Astrocyte (in vitro differentiated cells and primary cell): Measurements from ENCODE around the gene MGMT. TPM values are rescaled to one million over a fixed set of nuclear protein-coding genes. Genes with fewer than 3 reads are reported as not detected.

Experiments used
- DNase-seq: peaks from one replicate; pipeline ENCODE4 v3.0.0-alpha.2; 2010; ENCODE audit warnings: low read depth
- FAIRE-seq: peaks from 2 replicates; lab custom pipeline; 2011; peaks lifted over from hg19 to GRCh38; lab: Jason Lieb, UNC
- H2AFZ ChIP-seq: 2 replicates; pipeline ENCODE4 v1.6.0; 2012; ENCODE audit warnings: low read depth, low read length, inconsistent platforms
- H3K27ac ChIP-seq: 2 replicates; pipeline ENCODE4 v1.5.1; 2011; ENCODE audit warnings: low read depth, low read length, inconsistent platforms
- H3K27me3 ChIP-seq: 2 replicates; pipeline ENCODE4 v1.6.0; 2011; ENCODE audit warnings: low read length, inconsistent platforms; ENCODE audit not compliant: insufficient read depth
- H3K36me3 ChIP-seq: 2 replicates; pipeline ENCODE4 v1.5.1; 2011; ENCODE audit warnings: low read length, inconsistent platforms; ENCODE audit not compliant: insufficient read depth
- H3K4me1 ChIP-seq: 2 replicates; pipeline ENCODE4 v1.5.1; 2011; ENCODE audit warnings: low read length, inconsistent platforms; ENCODE audit not compliant: insufficient read depth
- H3K4me2 ChIP-seq: 2 replicates; pipeline ENCODE4 v1.6.0; 2012; ENCODE audit warnings: low read length, inconsistent platforms
- H3K4me3 ChIP-seq: 2 replicates; pipeline ENCODE4 v1.5.1; 2011; ENCODE audit warnings: low read depth, mild to moderate bottlenecking, low read length, inconsistent platforms; ENCODE audit not compliant: insufficient read depth
- H3K79me2 ChIP-seq: 2 replicates; pipeline ENCODE4 v1.6.0; 2012; ENCODE audit warnings: mild to moderate bottlenecking, low read length, inconsistent platforms; ENCODE audit not compliant: insufficient read depth
- H3K9ac ChIP-seq: 2 replicates; pipeline ENCODE4 v1.6.0; 2012; ENCODE audit warnings: mild to moderate bottlenecking, low read length, inconsistent platforms
- H3K9me3 ChIP-seq: 2 replicates; pipeline ENCODE4 v1.5.1; 2012; ENCODE audit warnings: low read depth, mild to moderate bottlenecking, low read length, inconsistent platforms; ENCODE audit not compliant: insufficient read depth
- H4K20me1 ChIP-seq: 2 replicates; pipeline ENCODE4 v1.6.0; 2012; ENCODE audit warnings: low read length, inconsistent platforms; ENCODE audit not compliant: insufficient read depth
- H3K27ac Mint-ChIP-seq: one replicate; pipeline ENCODE4 v1.8.0; 2021; ENCODE audit warnings: mild to moderate bottlenecking, mixed read lengths; ENCODE audit not compliant: unreplicated experiment
- H3K27me3 Mint-ChIP-seq: one replicate; pipeline ENCODE4 v1.8.0; 2021; ENCODE audit warnings: low read depth, mixed read lengths; ENCODE audit not compliant: unreplicated experiment
- H3K36me3 Mint-ChIP-seq: one replicate; pipeline ENCODE4 v1.8.0; 2021; ENCODE audit warnings: low read depth, mixed read lengths; ENCODE audit not compliant: unreplicated experiment
- H3K4me1 Mint-ChIP-seq: one replicate; pipeline ENCODE4 v1.8.0; 2021; ENCODE audit warnings: low read depth, mixed read lengths; ENCODE audit not compliant: unreplicated experiment
- H3K4me3 Mint-ChIP-seq: one replicate; pipeline ENCODE4 v1.8.0; 2021; ENCODE audit warnings: mild to moderate bottlenecking, moderate library complexity, mixed read lengths; ENCODE audit not compliant: unreplicated experiment
- H3K9me3 Mint-ChIP-seq: one replicate; pipeline ENCODE4 v1.8.0; 2021; ENCODE audit warnings: mild to moderate bottlenecking, mixed read lengths; ENCODE audit not compliant: unreplicated experiment
- CTCF ChIP-seq: IDR thresholded peaks from 2 replicates; pipeline ENCODE4 v1.5.1; 2011; ENCODE audit warnings: low read depth, mild to moderate bottlenecking, inconsistent platforms, low read length, moderate library complexity; ENCODE audit not compliant: insufficient read depth
- EZH2 ChIP-seq: IDR thresholded peaks from 2 replicates; pipeline ENCODE4 v1.6.1; 2012; ENCODE audit warnings: mild to moderate bottlenecking, low read length, inconsistent platforms; ENCODE audit not compliant: insufficient read depth
- total RNA-seq: library from RNA; stranded (reverse); gene quantifications from 2 replicates; pipeline ENCODE4 v1.2.1, GENCODE V29; 2021

Gene MGMT
- total RNA-seq, 1 donor from 2014 or later, result 9.5 TPM

GRCh38 chr10:129594811-129595210 is 127.8 kb downstream of the MGMT start:
- H3K9ac ChIP-seq, result no peak overlapping the region
- no peaks in the 10 kb centered on the region for H3K79me2 ChIP-seq
- peaks cover 5% of the 10 kb centered on the region for H3K9me3 ChIP-seq
- no peak overlapping the region for H3K27ac ChIP-seq
- no peaks in the 10 kb centered on the region for H3K27me3 ChIP-seq
- Mint-ChIP-seq H3K4me1 (peaks cover 3% of the 10 kb centered on the region), H3K27ac (no peak overlapping the region), H3K36me3 (peaks cover 6% of the 10 kb centered on the region), H3K4me3 (no peak overlapping the region), H3K9me3 (peaks cover 6% of the 10 kb centered on the region), H3K27me3 (no peaks in the 10 kb centered on the region)
- TF ChIP-seq EZH2, result no peak
- no peak for TF ChIP-seq CTCF
- H3K36me3 ChIP-seq, result no peaks in the 10 kb centered on the region
- FAIRE-seq (no peak), DNase-seq (no peak)
- no peak overlapping the region for H3K4me2 ChIP-seq
- no peak overlapping the region for H3K4me3 ChIP-seq
- H4K20me1 ChIP-seq, result no peaks in the 10 kb centered on the region
- no peaks in the 10 kb centered on the region for H3K4me1 ChIP-seq
- no peak overlapping the region for H2AFZ ChIP-seq

- Histone ChIP-seq H3K4me2 (no peak overlapping the region), H4K20me1 (no peaks in the 10 kb centered on the region), H3K4me3 (no peak overlapping the region), H3K9ac (no peak overlapping the region), H3K27ac (no peak overlapping the region), H3K79me2 (no peaks in the 10 kb centered on the region), H3K27me3 (no peaks in the 10 kb centered on the region), H3K4me1 (no peaks in the 10 kb centered on the region), H3K36me3 (no peaks in the 10 kb centered on the region), H2AFZ (no peak overlapping the region), H3K9me3 (peaks cover 5% of the 10 kb centered on the region)
- Mint-ChIP-seq H3K9me3 (peaks cover 6% of the 10 kb centered on the region), H3K4me1 (peaks cover 3% of the 10 kb centered on the region), H3K4me3 (no peak overlapping the region), H3K36me3 (peaks cover 6% of the 10 kb centered on the region), H3K27ac (no peak overlapping the region), H3K27me3 (no peaks in the 10 kb centered on the region)
- DNase-seq (no peak), FAIRE-seq (no peak)
- TF ChIP-seq EZH2 (no peak), CTCF (no peak)
Measured at GRCh38 chr10:129598413-129598812, 131.4 kb downstream of the MGMT start.

- FAIRE-seq, result no peak
- H3K27me3 Mint-ChIP-seq, result no peaks in the 10 kb centered on the region
Measured at GRCh38 chr10:129599160-129599559, 132.1 kb downstream of the MGMT start.

More at GRCh38 chr10:129599160-129599559, 132.1 kb downstream of the MGMT start:
- H3K4me3 ChIP-seq, result no peak overlapping the region
- H2AFZ ChIP-seq, result no peak overlapping the region
- no peak for DNase-seq
- no peak for TF ChIP-seq CTCF
- TF ChIP-seq EZH2, result no peak
- no peak overlapping the region for H3K4me2 ChIP-seq
- no peaks in the 10 kb centered on the region for H3K27me3 ChIP-seq
- Mint-ChIP-seq H3K9me3 (peaks cover 3% of the 10 kb centered on the region), H3K4me3 (no peak overlapping the region), H3K27ac (no peak overlapping the region), H3K36me3 (peaks cover 6% of the 10 kb centered on the region), H3K4me1 (no peaks in the 10 kb centered on the region)
- H3K4me1 ChIP-seq, result no peaks in the 10 kb centered on the region
- peaks cover 5% of the 10 kb centered on the region for H3K9me3 ChIP-seq
- no peaks in the 10 kb centered on the region for H4K20me1 ChIP-seq
- H3K27ac ChIP-seq, result no peak overlapping the region
- H3K9ac ChIP-seq, result no peak overlapping the region
- no peaks in the 10 kb centered on the region for H3K36me3 ChIP-seq
- H3K79me2 ChIP-seq, result no peaks in the 10 kb centered on the region
